ENCODE results near the gene UBE2D2. TPM values are rescaled to one million over a fixed set of nuclear protein-coding genes. Genes with fewer than 3 reads are reported as not detected.

Gene UBE2D2
- total and polyA plus RNA-seq, 2 of the 13 experiments (the other 11 are each of a cell fraction or from before 2014, with no cell fraction given) = 79.1 to 109 TPM

DNA sequence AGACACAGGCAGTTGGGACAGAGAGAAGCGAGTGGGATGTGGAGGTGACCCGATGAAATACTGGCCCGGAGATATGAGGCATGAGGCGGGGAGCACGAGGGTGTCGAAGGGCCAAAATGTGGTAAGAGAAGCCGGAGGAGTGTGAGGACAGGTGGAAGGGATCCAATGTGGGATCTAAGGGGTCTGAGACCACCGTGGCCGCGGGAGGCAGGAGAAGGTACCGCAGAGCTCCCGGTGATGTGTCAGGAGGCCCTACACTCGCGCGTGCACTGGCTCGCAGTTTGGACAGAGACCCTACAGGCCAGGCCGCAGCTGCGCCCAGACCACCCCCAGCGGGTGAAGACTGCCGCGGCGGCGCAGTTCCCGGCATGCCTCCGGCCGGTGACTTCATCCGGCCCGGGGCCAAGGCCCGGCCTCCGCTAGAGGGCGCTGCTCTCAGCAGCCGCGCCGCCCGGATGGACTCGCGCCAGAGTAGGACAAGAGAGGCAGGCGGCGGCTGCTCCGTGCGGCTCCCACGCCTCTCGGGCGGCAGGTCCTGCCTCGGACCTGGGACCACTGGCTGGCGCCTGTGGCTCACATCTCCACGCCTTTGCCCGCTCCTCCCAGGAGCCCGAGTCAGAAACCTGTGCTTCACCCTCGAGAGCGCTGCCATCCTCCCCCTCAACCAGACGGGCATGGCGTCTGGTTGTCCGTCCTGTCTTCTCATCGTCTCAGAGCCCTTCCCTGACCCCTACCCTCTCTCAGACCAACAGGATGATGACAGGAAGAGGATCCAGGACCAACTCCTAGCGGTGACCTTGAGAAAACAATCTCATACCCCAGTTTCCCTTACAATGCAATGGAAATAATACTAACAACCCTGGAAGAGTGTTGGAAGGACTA lies 43.2 kb upstream of the UBE2D2 start (continued):
- TF ChIP-seq, protein P1, sequence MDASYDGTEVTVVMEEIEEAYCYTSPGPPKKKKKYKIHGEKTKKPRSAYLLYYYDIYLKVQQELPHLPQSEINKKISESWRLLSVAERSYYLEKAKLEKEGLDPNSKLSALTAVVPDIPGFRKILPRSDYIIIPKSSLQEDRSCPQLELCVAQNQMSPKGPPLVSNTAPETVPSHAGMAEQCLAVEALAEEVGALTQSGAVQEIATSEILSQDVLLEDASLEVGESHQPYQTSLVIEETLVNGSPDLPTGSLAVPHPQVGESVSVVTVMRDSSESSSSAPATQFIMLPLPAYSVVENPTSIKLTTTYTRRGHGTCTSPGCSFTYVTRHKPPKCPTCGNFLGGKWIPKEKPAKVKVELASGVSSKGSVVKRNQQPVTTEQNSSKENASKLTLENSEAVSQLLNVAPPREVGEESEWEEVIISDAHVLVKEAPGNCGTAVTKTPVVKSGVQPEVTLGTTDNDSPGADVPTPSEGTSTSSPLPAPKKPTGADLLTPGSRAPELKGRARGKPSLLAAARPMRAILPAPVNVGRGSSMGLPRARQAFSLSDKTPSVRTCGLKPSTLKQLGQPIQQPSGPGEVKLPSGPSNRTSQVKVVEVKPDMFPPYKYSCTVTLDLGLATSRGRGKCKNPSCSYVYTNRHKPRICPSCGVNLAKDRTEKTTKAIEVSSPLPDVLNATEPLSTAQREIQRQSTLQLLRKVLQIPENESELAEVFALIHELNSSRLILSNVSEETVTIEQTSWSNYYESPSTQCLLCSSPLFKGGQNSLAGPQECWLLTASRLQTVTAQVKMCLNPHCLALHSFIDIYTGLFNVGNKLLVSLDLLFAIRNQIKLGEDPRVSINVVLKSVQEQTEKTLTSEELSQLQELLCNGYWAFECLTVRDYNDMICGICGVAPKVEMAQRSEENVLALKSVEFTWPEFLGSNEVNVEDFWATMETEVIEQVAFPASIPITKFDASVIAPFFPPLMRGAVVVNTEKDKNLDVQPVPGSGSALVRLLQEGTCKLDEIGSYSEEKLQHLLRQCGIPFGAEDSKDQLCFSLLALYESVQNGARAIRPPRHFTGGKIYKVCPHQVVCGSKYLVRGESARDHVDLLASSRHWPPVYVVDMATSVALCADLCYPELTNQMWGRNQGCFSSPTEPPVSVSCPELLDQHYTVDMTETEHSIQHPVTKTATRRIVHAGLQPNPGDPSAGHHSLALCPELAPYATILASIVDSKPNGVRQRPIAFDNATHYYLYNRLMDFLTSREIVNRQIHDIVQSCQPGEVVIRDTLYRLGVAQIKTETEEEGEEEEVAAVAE (CRISPR knock-in tag; IDR thresholded peaks at IDR 0.05; ENCODE audit: borderline replicate concordance) = peak; percentile 44; the same call in 1 of the 2 replicates
- TF ChIP-seq, protein P2, sequence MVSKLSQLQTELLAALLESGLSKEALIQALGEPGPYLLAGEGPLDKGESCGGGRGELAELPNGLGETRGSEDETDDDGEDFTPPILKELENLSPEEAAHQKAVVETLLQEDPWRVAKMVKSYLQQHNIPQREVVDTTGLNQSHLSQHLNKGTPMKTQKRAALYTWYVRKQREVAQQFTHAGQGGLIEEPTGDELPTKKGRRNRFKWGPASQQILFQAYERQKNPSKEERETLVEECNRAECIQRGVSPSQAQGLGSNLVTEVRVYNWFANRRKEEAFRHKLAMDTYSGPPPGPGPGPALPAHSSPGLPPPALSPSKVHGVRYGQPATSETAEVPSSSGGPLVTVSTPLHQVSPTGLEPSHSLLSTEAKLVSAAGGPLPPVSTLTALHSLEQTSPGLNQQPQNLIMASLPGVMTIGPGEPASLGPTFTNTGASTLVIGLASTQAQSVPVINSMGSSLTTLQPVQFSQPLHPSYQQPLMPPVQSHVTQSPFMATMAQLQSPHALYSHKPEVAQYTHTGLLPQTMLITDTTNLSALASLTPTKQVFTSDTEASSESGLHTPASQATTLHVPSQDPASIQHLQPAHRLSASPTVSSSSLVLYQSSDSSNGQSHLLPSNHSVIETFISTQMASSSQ (IDR thresholded peaks at IDR 0.05; ENCODE audit: low read depth) = no peak
- TF ChIP-seq, protein P2 (CRISPR knock-in tag; IDR thresholded peaks at IDR 0.05; ENCODE audit: borderline replicate concordance) = peak; percentile 52; the same call in 1 of the 2 replicates
- TF ChIP-seq POLR2A (IDR thresholded peaks at IDR 0.05; ENCODE audit: insufficient read depth in 1 of 2, low read depth in 2 of 2, low read length in 2 of 2) = peak; percentile 83 to 89
- TF ChIP-seq GLI4 (CRISPR knock-in tag; IDR thresholded peaks at IDR 0.05; ENCODE audit: borderline replicate concordance) = peak; percentile 59; the same call in 1 of the 2 replicates
- TF ChIP-seq CBX1 (IDR thresholded peaks at IDR 0.05; ENCODE audit: low read depth) = peak; percentile 52
- TF ChIP-seq YEATS2 (CRISPR knock-in tag; IDR thresholded peaks at IDR 0.05; ENCODE audit: borderline replicate concordance) = peak; percentile 85
- TF ChIP-seq CBFB (CRISPR knock-in tag; IDR thresholded peaks at IDR 0.05) = peak; percentile 65; the same call in 1 of the 2 replicates
- TF ChIP-seq ZNF343 (CRISPR knock-in tag; IDR thresholded peaks at IDR 0.05) = no peak
- TF ChIP-seq ATF7-NPFF (CRISPR knock-in tag; IDR thresholded peaks at IDR 0.05; ENCODE audit: low read depth) = peak; percentile 95
- no peak for TF ChIP-seq ISX (CRISPR knock-in tag; conservative IDR thresholded peaks at IDR 0.05)
- TF ChIP-seq SP4 (CRISPR knock-in tag; IDR thresholded peaks at IDR 0.05) = peak; percentile 69; the same call in 1 of the 2 replicates
- TF ChIP-seq ZNF17 (CRISPR knock-in tag; IDR thresholded peaks at IDR 0.05) = no peak
- TF ChIP-seq, protein P3, sequence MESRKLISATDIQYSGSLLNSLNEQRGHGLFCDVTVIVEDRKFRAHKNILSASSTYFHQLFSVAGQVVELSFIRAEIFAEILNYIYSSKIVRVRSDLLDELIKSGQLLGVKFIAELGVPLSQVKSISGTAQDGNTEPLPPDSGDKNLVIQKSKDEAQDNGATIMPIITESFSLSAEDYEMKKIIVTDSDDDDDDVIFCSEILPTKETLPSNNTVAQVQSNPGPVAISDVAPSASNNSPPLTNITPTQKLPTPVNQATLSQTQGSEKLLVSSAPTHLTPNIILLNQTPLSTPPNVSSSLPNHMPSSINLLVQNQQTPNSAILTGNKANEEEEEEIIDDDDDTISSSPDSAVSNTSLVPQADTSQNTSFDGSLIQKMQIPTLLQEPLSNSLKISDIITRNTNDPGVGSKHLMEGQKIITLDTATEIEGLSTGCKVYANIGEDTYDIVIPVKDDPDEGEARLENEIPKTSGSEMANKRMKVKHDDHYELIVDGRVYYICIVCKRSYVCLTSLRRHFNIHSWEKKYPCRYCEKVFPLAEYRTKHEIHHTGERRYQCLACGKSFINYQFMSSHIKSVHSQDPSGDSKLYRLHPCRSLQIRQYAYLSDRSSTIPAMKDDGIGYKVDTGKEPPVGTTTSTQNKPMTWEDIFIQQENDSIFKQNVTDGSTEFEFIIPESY (CRISPR knock-in tag; IDR thresholded peaks at IDR 0.05) = peak; percentile 77
- TF ChIP-seq ZNF788 (CRISPR knock-in tag; IDR thresholded peaks at IDR 0.05; ENCODE audit: borderline replicate concordance) = peak; percentile 94; the same call in 1 of the 2 replicates
- peak; percentile 81 for TF ChIP-seq ZNF160 (CRISPR knock-in tag; IDR thresholded peaks at IDR 0.05)
- TF ChIP-seq ZNF616 (CRISPR knock-in tag; IDR thresholded peaks at IDR 0.05; ENCODE audit: low read depth) = peak; percentile 71; the same call in 1 of the 2 replicates
- TF ChIP-seq ZNF746 (CRISPR knock-in tag; IDR thresholded peaks at IDR 0.05) = no peak
